GM12878 (cell line): Measurements from ENCODE around the gene NEUROD6. TPM values are rescaled to one million over a fixed set of nuclear protein-coding genes. Genes with fewer than 3 reads are reported as not detected.

Experiments
- ATAC-seq: fragments of 200-7000 bp; cut with Tn5 transposase; 3 replicates; pipeline ENCODE4 v1.9.1; 2020; ENCODE audit warnings: mild to moderate bottlenecking, moderate library complexity
- BruUV-seq: library from RNA; stranded (reverse); fragments of 400-500 nt; replicated peaks from 2 replicates; lab custom pipeline; 2021; lab: Mats Ljungman, UMichigan
- CTCF ChIA-PET: fragments of 300-600 bp; sonication (Branson Sonifier 250); formaldehyde crosslinking; extraction: SDS; loops from one replicate; lab custom pipeline; 2021; ENCODE audit warnings: inconsistent platforms; lab: Yijun Ruan, JAX
- POLR2A ChIA-PET: fragments of 350-600 bp; formaldehyde crosslinking; extraction: SDS; loops from one replicate; lab custom pipeline; 2021; ENCODE audit warnings: inconsistent platforms; lab: Charles Lee
- RAD21 ChIA-PET: fragments of 300-600 bp; sonication (Branson Sonifier 250); formaldehyde crosslinking; loops from one replicate; lab custom pipeline; 2023; ENCODE audit warnings: antibody characterized with exemption; ENCODE audit not compliant: unreplicated experiment; lab: Charles Lee
- SMC1A ChIA-PET: fragments of 300-600 bp; sonication (Branson Sonifier 250); formaldehyde crosslinking; loops from one replicate; lab custom pipeline; 2023; ENCODE audit not compliant: unreplicated experiment, uncharacterized antibody; lab: Charles Lee
- DNase-seq: peaks from one replicate; pipeline ENCODE4 v3.0.0-alpha.2; 2011; ENCODE audit warnings: low read depth, low spot score
- FAIRE-seq: peaks from 3 replicates; lab custom pipeline; 2011; peaks lifted over from hg19 to GRCh38; lab: Jason Lieb, UNC
- H2AFZ ChIP-seq: 2 replicates; pipeline ENCODE4 v1.6.0; 2011; ENCODE audit warnings: low read depth, low read length, control low read depth; ENCODE audit not compliant: control insufficient read depth
- H3K27ac ChIP-seq: 2 replicates; pipeline ENCODE4 v1.5.1; 2011; ENCODE audit warnings: control low read depth; ENCODE audit not compliant: control insufficient read depth, insufficient read depth
- H3K27me3 ChIP-seq, 2 experiments: replicated peaks in 1 of 2; 2 replicates each; pipeline versions ENCODE4 v1.6.0 to v1.6.1; 2011; ENCODE audit warnings: low read length in 1 of 2; ENCODE audit not compliant: control insufficient read depth in 2 of 2, insufficient read depth in 2 of 2
- H3K36me3 ChIP-seq, 2 experiments: 2 replicates each; pipeline ENCODE4 v1.5.1; 2011; ENCODE audit warnings: low read length in 1 of 2; ENCODE audit not compliant: control insufficient read depth in 2 of 2, insufficient read depth in 2 of 2
- H3K4me1 ChIP-seq: 2 replicates; pipeline ENCODE4 v1.6.1; 2011; ENCODE audit warnings: mild to moderate bottlenecking, low read length, moderate library complexity, mixed read lengths; ENCODE audit not compliant: control insufficient read depth, insufficient read depth
- H3K4me2 ChIP-seq: 2 replicates; pipeline ENCODE4 v1.6.0; 2011; ENCODE audit warnings: control low read depth; ENCODE audit not compliant: control insufficient read depth, insufficient read depth
- H3K4me3 ChIP-seq: fragments of 200-600 bp; sonication (generic); 2 replicates; pipeline ENCODE4 v1.5.1; 2016
- H3K79me2 ChIP-seq: 2 replicates; pipeline ENCODE4 v1.6.0; 2011; ENCODE audit warnings: low read length; ENCODE audit not compliant: control insufficient read depth, insufficient read depth
- H3K9ac ChIP-seq: 2 replicates; pipeline ENCODE4 v1.8.0; 2011; ENCODE audit warnings: low read length, control low read depth, mixed read lengths; ENCODE audit not compliant: control insufficient read depth, insufficient read depth
- H3K9me3 ChIP-seq: replicated peaks from 3 replicates; pipeline ENCODE4 v1.5.1; 2011; ENCODE audit warnings: mild to moderate bottlenecking, low read length; ENCODE audit not compliant: control insufficient read depth, insufficient read depth
- H4K20me1 ChIP-seq: 2 replicates; pipeline ENCODE4 v1.6.0; 2011; ENCODE audit not compliant: control insufficient read depth, insufficient read depth
- CBFB ChIP-seq: IDR thresholded peaks from 2 replicates; pipeline ENCODE4 v1.6.1; 2016; ENCODE audit warnings: antibody characterized with exemption, low read depth
- CHD2 ChIP-seq: IDR thresholded peaks from 2 replicates; pipeline ENCODE4 v1.6.1; 2011; ENCODE audit warnings: low read depth, low read length, improper control_type of control experiment, borderline replicate concordance
- IRF4 ChIP-seq: IDR thresholded peaks from 2 replicates; pipeline ENCODE4 v1.6.1; 2011; ENCODE audit warnings: low read depth, low read length
- JUNB ChIP-seq: IDR thresholded peaks from 2 replicates; pipeline ENCODE4 v1.6.1; 2016; ENCODE audit warnings: antibody characterized with exemption, mild to moderate bottlenecking
- NRF1 ChIP-seq: conservative IDR thresholded peaks from 2 replicates; pipeline ENCODE4 v1.6.1; 2011; ENCODE audit warnings: mild to moderate bottlenecking, low read depth, low read length, improper control_type of control experiment
- PRDM15 ChIP-seq: fragments of 450-650 bp; formaldehyde crosslinking; IDR thresholded peaks from 2 replicates; pipeline ENCODE4 v1.4.0; 2020; ENCODE audit warnings: mild to moderate bottlenecking, moderate library complexity
- RAD51 ChIP-seq: fragments of 450-650 bp; IDR thresholded peaks from 2 replicates; pipeline ENCODE4 v1.6.1; 2016; ENCODE audit warnings: moderate library complexity, mild to moderate bottlenecking, inconsistent platforms
- SMAD1 ChIP-seq: fragments of 450-650 bp; IDR thresholded peaks from 2 replicates; pipeline ENCODE4 v1.6.1; 2018; ENCODE audit warnings: mild to moderate bottlenecking, low read depth; ENCODE audit not compliant: partially characterized antibody
- ZSCAN29 ChIP-seq: fragments of 450-650 bp; IDR thresholded peaks from 2 replicates; pipeline ENCODE4 v1.6.1; 2017; ENCODE audit warnings: mild to moderate bottlenecking, moderate library complexity
- WGBS: methylation state at CpG from one replicate; pipeline ENCODE4 v1.1.6; 2016; ENCODE audit warnings: low lambda C conversion rate; ENCODE audit not compliant: insufficient replicate concordance, insufficient coverage; ENCODE audit errors: missing lambda C conversion rate; 5-methylcytosine and 5-hydroxymethylcytosine counted together
- in situ Hi-C: fragments of 300-500 bp; cut with MboI; formaldehyde crosslinking; loops from 9 replicates; pipeline ENCODE4 v1.14.3; 2018; ENCODE audit warnings: mixed read lengths
- intact Hi-C: fragments of 100-400 bp; cut with micrococcal nuclease; formaldehyde crosslinking; loops from one replicate; pipeline ENCODE4 v1.14.2; 2022; ENCODE audit not compliant: unreplicated experiment
- polyA plus RNA-seq, 11 experiments: library from polyadenylated mRNA; depleted of rRNA in 4 of 11; unstranded in 6 of 11; stranded (reverse) in 5 of 11; fragments of >200 nt; fragmentation: Nextera tagmentation in 4 of 11; fragmentation: Illumina TruSeq in 1 of 11; extraction: Ambion mirVana in 4 of 11; extraction: Trizol in 1 of 11; gene quantifications; 1 replicate in 1 of 11; 2 replicates in 10 of 11; pipeline versions ENCODE4 v1.2.1 to v1.2.3, GENCODE V29; 2011 to 2016; ENCODE audit warnings: inconsistent platforms in 2 of 11, missing spikeins in 2 of 11, low read depth in 1 of 11
- total RNA-seq, 4 experiments: library from RNA; depleted of rRNA in 3 of 4; stranded (reverse); fragments of >200 nt in 3 of 4; fragmentation: Illumina TruSeq in 1 of 4; extraction: Trizol in 1 of 4; gene quantifications; 2 replicates each; pipeline versions ENCODE4 v1.2.1 to v1.2.3, GENCODE V29; 2013 to 2021
- TF ChIP-seq, protein P1 (sequence below), 3 experiments: IDR thresholded peaks in 2 of 3; conservative IDR thresholded peaks in 1 of 3; 2 replicates each; pipeline ENCODE4 v1.5.1; 2011; ENCODE audit warnings: low read depth in 3 of 3, low read length in 3 of 3, mild to moderate bottlenecking in 3 of 3, control low read depth in 2 of 3, moderate library complexity in 2 of 3, inconsistent platforms in 1 of 3, mixed read lengths in 1 of 3; ENCODE audit not compliant: control insufficient read depth in 2 of 3, insufficient read depth in 1 of 3; ENCODE audit errors: extremely low read depth in 1 of 3
- TF ChIP-seq, protein P2 (sequence below): IDR thresholded peaks from 2 replicates; pipeline ENCODE4 v1.6.1; 2012; ENCODE audit warnings: low read depth, low read length, improper control_type of control experiment

Gene NEUROD6
- total and polyA plus RNA-seq, 10 of the 15 experiments (the other 5 are each of a cell fraction or from before 2014, with no cell fraction given) = not detected

- Histone ChIP-seq H3K4me3 (no peak overlapping the region), H3K79me2 (no peaks in the 10 kb centered on the region), H3K27me3 (no peaks in the 10 kb centered on the region; a peak in 1 of 4 replicates), H3K4me1 (no peaks in the 10 kb centered on the region), H3K27ac (no peak overlapping the region), H3K36me3 (no peaks in the 10 kb centered on the region), H3K9ac (no peak overlapping the region)
- POLR2A ChIA-PET = no interaction called here
- intact Hi-C loops = no loop called here
- ATAC-seq = no peak
- TF ChIP-seq JUNB (no peak), RAD51 (no peak), NRF1 (no peak), CHD2 (no peak), SMAD1 (no peak), ZSCAN29 (no peak), PRDM15 (CRISPR knock-in tag) (no peak), CBFB (no peak), IRF4 (no peak)
- TF ChIP-seq, protein P1, sequence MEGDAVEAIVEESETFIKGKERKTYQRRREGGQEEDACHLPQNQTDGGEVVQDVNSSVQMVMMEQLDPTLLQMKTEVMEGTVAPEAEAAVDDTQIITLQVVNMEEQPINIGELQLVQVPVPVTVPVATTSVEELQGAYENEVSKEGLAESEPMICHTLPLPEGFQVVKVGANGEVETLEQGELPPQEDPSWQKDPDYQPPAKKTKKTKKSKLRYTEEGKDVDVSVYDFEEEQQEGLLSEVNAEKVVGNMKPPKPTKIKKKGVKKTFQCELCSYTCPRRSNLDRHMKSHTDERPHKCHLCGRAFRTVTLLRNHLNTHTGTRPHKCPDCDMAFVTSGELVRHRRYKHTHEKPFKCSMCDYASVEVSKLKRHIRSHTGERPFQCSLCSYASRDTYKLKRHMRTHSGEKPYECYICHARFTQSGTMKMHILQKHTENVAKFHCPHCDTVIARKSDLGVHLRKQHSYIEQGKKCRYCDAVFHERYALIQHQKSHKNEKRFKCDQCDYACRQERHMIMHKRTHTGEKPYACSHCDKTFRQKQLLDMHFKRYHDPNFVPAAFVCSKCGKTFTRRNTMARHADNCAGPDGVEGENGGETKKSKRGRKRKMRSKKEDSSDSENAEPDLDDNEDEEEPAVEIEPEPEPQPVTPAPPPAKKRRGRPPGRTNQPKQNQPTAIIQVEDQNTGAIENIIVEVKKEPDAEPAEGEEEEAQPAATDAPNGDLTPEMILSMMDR (IDR thresholded peaks at IDR 0.05 in 2 of 3, conservative IDR thresholded peaks at IDR 0.05 in 1 of 3; ENCODE audit: control insufficient read depth in 2 of 3, extremely low read depth in 1 of 3, insufficient read depth in 1 of 3, low read depth in 3 of 3, low read length in 3 of 3) = no peak
- TF ChIP-seq, protein P2, sequence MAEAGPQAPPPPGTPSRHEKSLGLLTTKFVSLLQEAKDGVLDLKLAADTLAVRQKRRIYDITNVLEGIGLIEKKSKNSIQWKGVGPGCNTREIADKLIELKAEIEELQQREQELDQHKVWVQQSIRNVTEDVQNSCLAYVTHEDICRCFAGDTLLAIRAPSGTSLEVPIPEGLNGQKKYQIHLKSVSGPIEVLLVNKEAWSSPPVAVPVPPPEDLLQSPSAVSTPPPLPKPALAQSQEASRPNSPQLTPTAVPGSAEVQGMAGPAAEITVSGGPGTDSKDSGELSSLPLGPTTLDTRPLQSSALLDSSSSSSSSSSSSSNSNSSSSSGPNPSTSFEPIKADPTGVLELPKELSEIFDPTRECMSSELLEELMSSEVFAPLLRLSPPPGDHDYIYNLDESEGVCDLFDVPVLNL = no peak
- TF ChIP-seq, all 136 proteins: peak for 0
- in situ Hi-C loops = no loop called here
- no peak for FAIRE-seq
- RAD21 ChIA-PET = no interaction called here
- SMC1A ChIA-PET = no interaction called here
- Histone ChIP-seq H2AFZ (no peak overlapping the region), H4K20me1 (no peaks in the 10 kb centered on the region), H3K9me3 (no peaks in the 10 kb centered on the region), H3K4me2 (no peak overlapping the region)
- CTCF ChIA-PET = no interaction called here
- no peak for DNase-seq
- BruUV-seq = no TSS peak
- 0% methylated on average over 2 of the region's 2 CpGs for WGBS
These were observed 49.9 kb downstream of the NEUROD6 start for GRCh38 chr7:31290601-31291000.
